Fibroblast of lung (primary cell): ENCODE data around the gene MPG.

Experiments
- CTCF ChIP-seq, 2 donors: IDR thresholded peaks in 1 of 2; conservative IDR thresholded peaks in 1 of 2; 1 replicate in 1 of 2; 2 replicates in 1 of 2; pipeline ENCODE4 v1.5.1; 2011 to 2012; ENCODE audit warnings: low read length in 2 of 2, control low read depth in 1 of 2, inconsistent platforms in 1 of 2, low read depth in 1 of 2, mild to moderate bottlenecking in 1 of 2
- EZH2 ChIP-seq: IDR thresholded peaks from 2 replicates; pipeline ENCODE4 v1.5.1; 2012; ENCODE audit warnings: low read length, control low read depth, mild to moderate bottlenecking; ENCODE audit errors: missing control alignments

GRCh38 chr16:119295-119694, 41.3 kb downstream of the MPG start:
- TF ChIP-seq CTCF (conservative IDR thresholded peaks at IDR 0.05 in 1 of 2, IDR thresholded peaks at IDR 0.05 in 1 of 2; ENCODE audit: low read depth in 1 of 2, low read length in 2 of 2): no peak
- TF ChIP-seq EZH2: no peak
